Measurements from ENCODE around the gene PSMD11.

Gene PSMD11

GRCh38 chr17:32525122-32525521, 80.8 kb downstream of the PSMD11 start:
- no peak for TF ChIP-seq ZNF8 (CRISPR knock-in tag; IDR thresholded peaks at IDR 0.05)
- no peak for TF ChIP-seq RARB (CRISPR knock-in tag; IDR thresholded peaks at IDR 0.05)
- no peak for TF ChIP-seq ARNTL (CRISPR knock-in tag; IDR thresholded peaks at IDR 0.05; ENCODE audit: borderline replicate concordance, low read depth)
- no peak for TF ChIP-seq ESRRG (CRISPR knock-in tag; IDR thresholded peaks at IDR 0.05)
- TF ChIP-seq POU6F1 (CRISPR knock-in tag; IDR thresholded peaks at IDR 0.05; ENCODE audit: borderline replicate concordance, low read depth), result no peak
- TF ChIP-seq ZFP30 (CRISPR knock-in tag; IDR thresholded peaks at IDR 0.05), result no peak

GRCh38 chr17:32527146-32527545, 82.8 kb downstream of the PSMD11 start:
- no peak for TF ChIP-seq OSR1 (CRISPR knock-in tag; IDR thresholded peaks at IDR 0.05)
- no peak for TF ChIP-seq ISL1 (CRISPR knock-in tag; IDR thresholded peaks at IDR 0.05)
- no peak for TF ChIP-seq SNAI2 (CRISPR knock-in tag; IDR thresholded peaks at IDR 0.05)
- TF ChIP-seq CREB5 (CRISPR knock-in tag; IDR thresholded peaks at IDR 0.05; ENCODE audit: low read depth), result no peak
- TF ChIP-seq ESRRG (CRISPR knock-in tag; IDR thresholded peaks at IDR 0.05), result no peak
- TF ChIP-seq ARNTL (CRISPR knock-in tag; IDR thresholded peaks at IDR 0.05; ENCODE audit: borderline replicate concordance, low read depth), result no peak
- TF ChIP-seq ZNF8 (CRISPR knock-in tag; IDR thresholded peaks at IDR 0.05), result no peak
- no peak for TF ChIP-seq PATZ1 (CRISPR knock-in tag; IDR thresholded peaks at IDR 0.05; ENCODE audit: borderline replicate concordance)
- TF ChIP-seq TOX (CRISPR knock-in tag; IDR thresholded peaks at IDR 0.05; ENCODE audit: borderline replicate concordance), result no peak
- TF ChIP-seq RARB (CRISPR knock-in tag; IDR thresholded peaks at IDR 0.05), result no peak
- TF ChIP-seq ZNF565 (CRISPR knock-in tag; conservative IDR thresholded peaks at IDR 0.05; ENCODE audit: low read depth), result no peak
- no peak for TF ChIP-seq TCF4 (CRISPR knock-in tag; IDR thresholded peaks at IDR 0.05; ENCODE audit: borderline replicate concordance)
- no peak for TF ChIP-seq POU6F1 (CRISPR knock-in tag; IDR thresholded peaks at IDR 0.05; ENCODE audit: borderline replicate concordance, low read depth)
- no peak for TF ChIP-seq CSRNP3 (CRISPR knock-in tag; IDR thresholded peaks at IDR 0.05)
- TF ChIP-seq GLIS3 (CRISPR knock-in tag; IDR thresholded peaks at IDR 0.05), result no peak
- no peak for TF ChIP-seq ZFP30 (CRISPR knock-in tag; IDR thresholded peaks at IDR 0.05)
- TF ChIP-seq CSDC2 (CRISPR knock-in tag; IDR thresholded peaks at IDR 0.05), result no peak
- no peak for ATAC-seq

More at GRCh38 chr17:32525122-32525521, 80.8 kb downstream of the PSMD11 start:
- peak; percentile 81 for ATAC-seq

- TF ChIP-seq TCF4 (CRISPR knock-in tag; IDR thresholded peaks at IDR 0.05; ENCODE audit: borderline replicate concordance) (no peak), POU6F1 (CRISPR knock-in tag; IDR thresholded peaks at IDR 0.05; ENCODE audit: borderline replicate concordance, low read depth) (no peak), GLIS3 (CRISPR knock-in tag; IDR thresholded peaks at IDR 0.05) (no peak), SNAI2 (CRISPR knock-in tag; IDR thresholded peaks at IDR 0.05) (no peak)
- no peak for ATAC-seq
Measured at GRCh38 chr17:32528825-32529224, 84.5 kb downstream of the PSMD11 start.

- TF ChIP-seq ZNF70 (CRISPR knock-in tag; IDR thresholded peaks at IDR 0.05) (no peak), ZC3H10 (CRISPR knock-in tag; IDR thresholded peaks at IDR 0.05) (no peak), TCF4 (CRISPR knock-in tag; IDR thresholded peaks at IDR 0.05; ENCODE audit: borderline replicate concordance) (no peak), ZNF8 (CRISPR knock-in tag; IDR thresholded peaks at IDR 0.05) (no peak), ZNF565 (CRISPR knock-in tag; conservative IDR thresholded peaks at IDR 0.05; ENCODE audit: low read depth) (no peak), OSR1 (CRISPR knock-in tag; IDR thresholded peaks at IDR 0.05) (no peak), TSHZ2 (CRISPR knock-in tag; IDR thresholded peaks at IDR 0.05) (no peak)
- no peak for ATAC-seq
Measured at GRCh38 chr17:32529604-32530003, 85.3 kb downstream of the PSMD11 start.
